Measurements from ENCODE around the gene PPIL6.

- TF ChIP-seq CTCF (IDR thresholded peaks at IDR 0.05) (no peak), POLR2A (IDR thresholded peaks at IDR 0.05) (no peak)
Measured at GRCh38 chr6:109351231-109352130, 88.9 kb downstream of the PPIL6 start.

Measured in suprapubic skin (tissue), 3 donors.